HG03095 (cell line): ENCODE data around the gene CTAGE6.
"Not testable (repeated sequence)": the region's sequence is repeated elsewhere in the genome, so short reads cannot be mapped to it uniquely, and the experiment has no call there.

ENCODE experiments used
- ATAC-seq: cut with Tn5 transposase; IDR thresholded peaks from one replicate; pipeline ENCODE4 v1.9.1; 2021; ENCODE audit warnings: moderate library complexity; ENCODE audit not compliant: unreplicated experiment

Gene CTAGE6, protein sequence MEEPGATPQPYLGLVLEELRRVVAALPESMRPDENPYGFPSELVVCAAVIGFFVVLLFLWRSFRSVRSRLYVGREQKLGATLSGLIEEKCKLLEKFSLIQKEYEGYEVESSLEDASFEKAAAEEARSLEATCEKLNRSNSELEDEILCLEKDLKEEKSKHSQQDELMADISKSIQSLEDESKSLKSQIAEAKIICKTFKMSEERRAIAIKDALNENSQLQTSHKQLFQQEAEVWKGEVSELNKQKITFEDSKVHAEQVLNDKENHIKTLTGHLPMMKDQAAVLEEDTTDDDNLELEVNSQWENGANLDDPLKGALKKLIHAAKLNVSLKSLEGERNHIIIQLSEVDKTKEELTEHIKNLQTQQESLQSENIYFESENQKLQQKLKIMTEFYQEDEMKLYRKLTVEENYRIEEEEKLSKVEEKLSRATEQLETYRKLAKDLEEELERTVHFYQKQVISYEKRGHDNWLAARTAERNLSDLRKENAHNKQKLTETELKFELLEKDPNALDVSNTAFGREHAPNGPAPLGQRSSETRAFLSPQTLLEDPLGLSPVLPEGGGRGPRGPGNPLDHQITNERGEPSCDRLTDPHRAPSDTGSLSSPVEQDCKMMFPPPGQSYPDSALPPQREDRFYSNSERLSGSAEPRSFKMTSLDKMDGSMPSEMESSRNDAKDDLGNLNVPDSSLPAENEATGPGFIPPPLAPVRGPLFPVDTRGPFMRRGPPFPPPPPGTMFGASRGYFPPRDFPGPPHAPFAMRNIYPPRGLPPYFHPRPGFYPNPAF

DNA sequence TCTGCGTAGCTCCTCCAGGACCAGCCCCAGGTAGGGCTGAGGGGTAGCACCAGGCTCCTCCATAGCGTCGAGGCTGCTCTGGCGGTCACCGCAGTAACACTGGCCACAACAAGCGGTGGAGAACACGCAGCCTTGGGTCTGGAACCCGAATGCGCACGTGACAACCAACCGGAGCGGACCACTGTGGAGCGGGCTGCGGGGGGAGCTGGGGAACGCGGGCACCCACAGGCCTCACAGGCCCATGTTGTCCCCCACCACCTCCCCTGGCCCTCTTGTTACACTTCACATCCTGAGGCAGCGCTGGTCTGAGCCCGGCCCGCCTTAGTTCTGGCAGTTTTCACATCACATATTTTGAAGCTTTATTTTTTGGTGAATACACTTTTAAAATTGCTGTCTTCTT lies at the start of gene CTAGE6:
CTAGE6 (minus strand) TSS at position 101 of the 400 bp plus-strand sequence; CDS start at position 63, 38 bp downstream.
- ATAC-seq = not testable (repeated sequence)

GRCh38 chr7:143806664-143807071 lies 49.2 kb upstream of the CTAGE6 start:
- ATAC-seq = not testable (repeated sequence)

DNA sequence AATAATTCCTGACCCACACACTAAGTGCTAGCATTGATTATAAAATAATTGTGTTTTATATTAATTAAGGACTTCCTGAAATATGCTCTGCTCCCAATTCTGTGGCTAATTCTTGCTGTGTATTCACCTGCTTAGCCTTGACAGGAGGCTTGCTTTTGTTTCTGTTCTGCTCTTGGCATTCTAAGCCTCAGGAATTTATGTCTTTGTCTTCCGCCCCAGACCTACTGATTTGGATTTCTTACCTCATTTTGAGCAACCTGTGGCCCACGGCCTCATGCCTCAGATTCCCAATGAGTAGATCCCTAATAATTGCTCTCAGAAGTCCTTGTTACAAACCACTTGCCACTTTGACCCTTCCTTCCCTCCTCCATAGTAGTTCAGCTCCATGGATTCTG lies 40.4 kb upstream of the CTAGE6 start:
- ATAC-seq = not testable (repeated sequence)

DNA sequence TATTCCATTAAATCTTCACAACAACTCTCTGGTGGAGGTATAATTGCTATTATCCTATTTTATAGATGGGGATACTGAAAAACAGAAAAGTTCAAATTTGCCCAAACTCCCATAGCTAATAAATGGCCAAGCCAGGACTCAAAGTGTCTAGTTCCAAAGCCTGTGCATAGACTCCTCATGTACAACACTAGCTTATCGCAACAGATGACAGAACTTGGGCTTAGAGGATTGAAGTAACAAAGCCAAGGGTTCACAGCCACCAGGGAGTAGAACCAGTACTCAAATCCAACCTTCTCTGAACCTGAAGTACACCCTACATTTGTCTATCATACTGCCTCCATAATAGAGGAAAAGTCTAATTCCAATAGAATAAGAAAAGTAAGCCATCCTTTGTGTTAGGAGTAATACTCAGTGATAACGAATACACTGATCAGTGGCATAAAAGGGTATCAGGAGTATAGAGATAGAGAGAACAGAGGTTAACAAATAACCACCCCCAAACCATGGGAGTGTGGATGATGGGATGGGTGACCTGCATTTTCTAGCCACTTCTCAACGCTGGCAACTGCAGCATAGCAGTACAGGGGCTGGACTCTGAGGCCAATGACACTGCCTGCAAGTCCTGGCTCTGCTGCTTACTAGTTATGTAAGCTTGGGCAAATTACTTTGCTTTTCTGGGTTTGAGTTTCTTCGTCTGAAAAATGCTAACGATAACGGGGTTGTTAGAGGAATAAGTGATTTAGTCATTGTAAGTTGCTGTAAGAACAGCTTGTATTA lies 39.8 kb upstream of the CTAGE6 start:
- not testable (repeated sequence) for ATAC-seq

DNA sequence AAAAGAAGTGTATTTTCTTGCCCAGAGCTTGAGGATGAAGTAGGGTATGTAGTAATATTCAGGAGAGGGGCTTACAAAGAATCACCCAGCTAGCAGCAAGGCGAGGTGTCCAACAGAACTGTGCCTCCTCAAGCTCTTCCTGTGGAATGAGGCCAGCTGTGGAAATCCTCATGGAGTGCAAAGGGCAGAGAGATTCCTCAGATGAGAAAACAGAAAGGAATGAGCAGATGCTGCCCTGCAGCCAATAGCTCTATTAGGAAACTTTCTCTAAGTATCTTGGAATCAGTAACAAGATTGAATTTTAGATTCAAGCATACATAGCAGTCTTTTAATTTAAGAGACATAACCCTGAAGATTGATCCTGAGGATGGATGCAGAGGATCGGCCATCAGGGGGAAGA lies 38.2 kb upstream of the CTAGE6 start:
- not testable (repeated sequence) for ATAC-seq

- ATAC-seq = not testable (repeated sequence)
Observed at GRCh38 chr7:143792633-143793032, 35.1 kb upstream of the CTAGE6 start.

GRCh38 chr7:143785415-143786182 lies 28.1 kb upstream of the CTAGE6 start:
- not testable (repeated sequence) for ATAC-seq

DNA sequence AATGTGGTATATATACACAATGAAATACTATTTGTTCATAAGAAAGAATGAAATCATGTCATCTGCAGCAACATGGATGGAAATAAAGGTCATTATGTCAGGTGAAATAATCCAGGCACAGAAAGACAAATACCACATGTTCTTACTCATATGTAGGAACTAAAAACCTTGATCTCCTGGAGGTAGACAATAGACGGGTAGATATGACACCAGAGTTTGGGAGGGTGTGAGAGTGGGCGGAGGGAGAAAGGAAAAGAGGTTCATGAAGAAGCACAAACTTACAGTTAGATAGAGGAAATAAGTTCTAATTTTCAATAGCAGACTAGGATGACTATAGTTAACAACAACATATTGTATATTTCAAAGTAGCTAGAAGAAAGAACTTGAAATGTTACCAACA lies 22.1 kb upstream of the CTAGE6 start:
- not testable (repeated sequence) for ATAC-seq

DNA sequence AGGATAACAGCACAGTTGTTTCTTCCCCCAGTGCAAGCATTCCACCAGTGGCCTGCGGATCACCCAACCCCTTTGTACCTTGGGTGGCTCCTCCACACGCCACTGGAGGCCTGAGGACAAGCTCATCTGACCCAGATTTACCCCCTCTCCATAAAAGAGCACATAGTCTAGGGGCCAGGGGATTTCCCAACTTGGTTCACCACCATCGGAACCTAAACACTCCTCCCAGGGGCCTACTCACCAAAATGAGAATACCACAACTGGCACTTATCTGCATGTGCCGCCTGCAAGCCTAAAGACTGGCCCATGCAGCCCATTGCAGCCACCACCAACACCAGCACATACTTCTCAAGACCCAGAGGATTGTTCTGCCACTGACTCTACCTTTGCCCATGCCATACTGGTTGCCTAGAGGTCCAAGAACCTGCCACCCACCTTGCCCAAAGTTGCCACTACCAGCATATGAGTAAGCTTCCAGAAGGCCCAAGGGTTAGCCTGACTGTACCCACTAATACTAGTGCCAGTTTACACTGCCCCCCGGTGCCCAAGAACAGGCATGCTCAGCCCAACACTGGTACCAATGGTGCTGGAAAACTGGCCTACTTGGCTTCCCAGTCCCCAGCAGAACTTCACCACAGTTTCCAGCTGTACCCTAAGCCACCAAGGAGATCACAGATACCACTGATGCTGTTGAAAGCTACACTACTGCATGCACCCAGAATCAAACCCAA lies 15.4 kb upstream of the CTAGE6 start:
- not testable (repeated sequence) for ATAC-seq

- not testable (repeated sequence) for ATAC-seq
Observed at GRCh38 chr7:143767531-143767930, 10.0 kb upstream of the CTAGE6 start.

DNA sequence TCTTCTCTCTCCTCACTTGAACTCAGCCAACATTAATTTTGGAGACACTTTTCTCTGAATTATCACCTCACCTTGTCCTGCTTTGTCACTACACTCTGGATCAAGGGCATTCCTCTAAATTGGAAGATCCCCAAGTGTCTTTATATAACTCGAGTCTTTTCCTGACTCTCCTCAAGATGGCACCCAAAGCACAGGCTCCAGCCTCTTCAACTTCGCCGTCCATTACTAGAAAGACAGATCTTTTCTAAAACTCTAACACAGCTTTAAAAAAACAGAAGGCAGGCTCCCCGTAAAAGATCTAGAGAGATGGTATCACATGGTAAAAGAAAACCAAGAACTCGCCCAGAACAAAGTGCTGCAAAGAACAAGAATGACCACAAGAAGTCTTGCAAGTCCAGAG lies 8.2 kb upstream of the CTAGE6 start:
- ATAC-seq = not testable (repeated sequence)

DNA sequence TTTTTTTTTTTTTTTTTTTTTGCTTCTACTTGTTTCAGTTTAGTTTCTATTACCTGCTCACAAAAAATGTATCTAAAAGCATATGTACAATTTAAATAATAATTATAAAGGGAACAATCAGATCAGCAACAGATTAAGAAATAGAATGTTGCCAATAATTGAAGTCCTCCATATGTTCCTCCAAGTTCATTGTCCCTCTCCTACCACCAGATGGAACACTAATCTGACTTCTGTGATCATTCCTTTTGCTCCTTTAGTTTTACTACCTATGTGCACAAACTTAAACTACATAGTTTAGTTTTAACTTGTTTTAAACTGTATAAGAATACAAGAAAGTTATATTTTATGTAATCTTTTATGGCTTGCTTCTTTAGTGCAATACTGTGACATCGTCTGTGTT lies 5.6 kb upstream of the CTAGE6 start:
- not testable (repeated sequence) for ATAC-seq

GRCh38 chr7:143745340-143745739 lies 12.2 kb downstream of the CTAGE6 start:
- not testable (repeated sequence) for ATAC-seq

GRCh38 chr7:143737037-143737819 lies 20.3 kb downstream of the CTAGE6 start:
- ATAC-seq = peak; percentile 87

DNA sequence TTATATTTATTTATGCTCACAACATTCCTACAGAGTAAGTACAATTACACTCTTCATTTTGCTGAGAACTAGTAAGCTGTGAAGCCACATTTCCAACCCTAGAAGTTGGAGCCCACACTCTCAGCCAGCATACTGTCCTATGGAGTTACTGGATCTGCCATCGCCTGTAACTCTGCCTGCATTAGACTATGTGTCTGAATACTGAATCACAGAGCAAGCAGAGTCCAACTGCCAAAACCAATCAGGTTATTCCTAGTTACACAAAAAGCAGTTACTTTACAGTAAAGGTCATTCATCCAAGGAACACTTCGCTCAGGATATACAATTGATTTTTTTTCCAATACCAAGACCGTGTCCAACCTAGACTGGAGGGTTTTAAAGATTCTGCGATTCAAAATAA lies 21.5 kb downstream of the CTAGE6 start:
- ATAC-seq = no peak

DNA sequence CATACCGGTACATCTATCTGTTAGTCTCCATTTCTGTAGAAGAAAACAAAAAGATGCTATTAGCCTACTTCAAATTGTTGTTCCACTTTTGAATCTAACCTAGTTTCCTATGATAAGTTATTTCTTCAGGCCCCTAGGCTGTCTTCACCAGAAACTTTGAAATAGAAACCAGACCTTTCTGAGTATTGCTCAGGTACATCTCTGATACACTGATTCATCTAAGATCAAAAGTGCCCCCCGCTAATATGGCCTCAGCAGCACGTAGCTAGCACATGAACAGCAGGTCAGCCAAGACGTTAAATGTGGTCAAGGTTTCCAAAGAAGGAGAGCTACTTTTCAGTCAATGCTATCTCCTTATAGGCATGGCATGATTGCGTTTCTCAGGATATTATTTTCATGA lies 23.6 kb downstream of the CTAGE6 start:
- no peak for ATAC-seq

GRCh38 chr7:143728333-143728862 lies 29.1 kb downstream of the CTAGE6 start:
- ATAC-seq = no peak

DNA sequence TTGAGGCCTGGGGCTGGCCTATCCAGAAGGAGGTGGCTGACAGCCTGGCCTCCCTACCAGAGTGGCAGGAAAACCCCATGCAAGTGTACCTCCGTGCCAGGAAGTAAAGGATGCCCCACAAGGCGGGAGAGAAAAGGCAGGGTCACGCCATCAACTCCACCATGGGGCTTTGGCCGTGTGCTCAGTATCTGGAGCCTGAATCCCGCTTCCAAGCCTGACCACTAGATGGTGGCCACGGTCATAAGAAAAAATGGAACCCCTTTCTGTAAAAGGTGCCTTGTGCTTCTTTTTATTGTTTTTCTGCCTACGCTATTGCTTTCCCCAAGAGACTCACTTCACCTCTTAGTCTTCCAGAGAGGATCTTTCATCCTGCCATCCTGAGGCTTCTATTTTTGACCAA lies 29.9 kb downstream of the CTAGE6 start:
- peak; percentile 78 for ATAC-seq

DNA sequence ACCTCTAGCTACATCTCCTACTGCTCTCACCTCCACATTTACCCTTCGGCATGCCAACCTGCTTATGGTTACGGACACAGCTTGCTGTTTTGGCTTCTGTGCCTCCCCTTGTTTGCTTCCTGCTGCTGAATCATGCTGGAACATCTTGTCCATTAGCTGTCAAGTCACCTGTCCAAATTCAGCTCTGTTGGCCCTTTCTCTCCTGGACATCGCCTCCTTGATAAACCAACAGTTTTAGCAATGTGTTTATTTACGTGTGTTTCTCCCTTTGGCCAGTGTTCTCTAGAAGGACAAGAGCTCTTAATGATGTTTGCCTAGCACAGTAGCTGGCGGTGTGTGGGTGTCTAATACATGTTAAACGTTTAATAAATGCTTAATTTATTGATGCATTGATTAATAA lies 31.4 kb downstream of the CTAGE6 start:
- not testable (repeated sequence) for ATAC-seq
